Retinal pigment epithelial cell (primary cell): Measurements from ENCODE around the gene OR5T1.

Experiments
- DNase-seq: peaks from one replicate; pipeline ENCODE4 v3.0.0-alpha.2; 2010; ENCODE audit warnings: low read depth
- H3K4me3 ChIP-seq: 2 replicates; pipeline ENCODE4 v1.5.1; 2011; ENCODE audit warnings: mild to moderate bottlenecking, low read length, control low read depth, moderate library complexity
- CTCF ChIP-seq: conservative IDR thresholded peaks from 2 replicates; pipeline ENCODE4 v1.5.1; 2011; ENCODE audit warnings: low read depth, low read length, control low read depth, inconsistent platforms

The OR5T1 gene

GRCh38 chr11:56273854-56274253 lies at the start of gene OR5T1:
Gene OR5T1, plus strand, starts transcription at chr11:56274154. Its CDS starts 1,485 bp downstream, at chr11:56275639.
- DNase-seq = no peak
- no peak for TF ChIP-seq CTCF
- no peak within 1 kb of the TSS for H3K4me3 ChIP-seq

- no peak for DNase-seq
- no peak within 1 kb of the TSS for H3K4me3 ChIP-seq
- no peak for TF ChIP-seq CTCF
Measured at GRCh38 chr11:56234155-56234554, 39.8 kb upstream of the OR5T1 start, which contains the start of gene OR5T2. Gene OR5T2, minus strand, starts transcription at chr11:56234255. Its CDS starts 1,193 bp downstream, at chr11:56233062.

- no peak for DNase-seq
- H3K4me3 ChIP-seq = no peak within 1 kb of the TSS
- TF ChIP-seq CTCF = no peak
Measured at GRCh38 chr11:56251954-56252353, 22.0 kb upstream of the OR5T1 start, which contains the start of gene OR5T3. Gene OR5T3, plus strand, starts transcription at chr11:56252254. Its CDS starts 0 bp downstream, at chr11:56252254.

GRCh38 chr11:56271092-56271491 lies 2.9 kb upstream of the OR5T1 start:
- no peak for DNase-seq
- no peak for TF ChIP-seq CTCF
- no peak overlapping the region for H3K4me3 ChIP-seq

GRCh38 chr11:56292154-56292553 lies 18.2 kb downstream of the OR5T1 start, which contains the start of gene OR8H1:
Gene OR8H1, minus strand, starts transcription at chr11:56292254. Its CDS starts 1,192 bp downstream, at chr11:56291062.
- no peak for DNase-seq
- H3K4me3 ChIP-seq = no peak within 1 kb of the TSS

GRCh38 chr11:56296898-56297297 lies 22.9 kb downstream of the OR5T1 start:
- H3K4me3 ChIP-seq = no peak overlapping the region
- no peak for TF ChIP-seq CTCF
- no peak for DNase-seq

More at GRCh38 chr11:56292154-56292553, 18.2 kb downstream of the OR5T1 start, which contains the start of gene OR8H1:
- TF ChIP-seq CTCF = no peak

- no peak overlapping the region for H3K4me3 ChIP-seq
- TF ChIP-seq CTCF = no peak
- no peak for DNase-seq
Measured at GRCh38 chr11:56307836-56308235, 33.9 kb downstream of the OR5T1 start.
